Measurements from ENCODE around the gene FN1. TPM values are rescaled to one million over a fixed set of nuclear protein-coding genes. Genes with fewer than 3 reads are reported as not detected.

The FN1 gene
- total RNA-seq, 1 donor from 2014 or later = 902 TPM

GRCh38 chr2:215379948-215380347, 55.9 kb downstream of the FN1 start:
- H3K27me3 Mint-ChIP-seq = no peaks in the 10 kb centered on the region
- no peak overlapping the region for H3K27ac Mint-ChIP-seq
- no peaks in the 10 kb centered on the region for H3K4me1 Mint-ChIP-seq (ENCODE audit: unreplicated experiment)
- DNase-seq (ENCODE audit: extremely low spot score, unreplicated experiment) = no peak
- H3K4me3 Mint-ChIP-seq = no peak overlapping the region
- no peak for TF ChIP-seq CTCF (conservative IDR thresholded peaks at IDR 0.05)
- no peaks in the 10 kb centered on the region for H3K9me3 Mint-ChIP-seq
- H3K36me3 Mint-ChIP-seq = peaks cover 40% of the 10 kb centered on the region

DNA sequence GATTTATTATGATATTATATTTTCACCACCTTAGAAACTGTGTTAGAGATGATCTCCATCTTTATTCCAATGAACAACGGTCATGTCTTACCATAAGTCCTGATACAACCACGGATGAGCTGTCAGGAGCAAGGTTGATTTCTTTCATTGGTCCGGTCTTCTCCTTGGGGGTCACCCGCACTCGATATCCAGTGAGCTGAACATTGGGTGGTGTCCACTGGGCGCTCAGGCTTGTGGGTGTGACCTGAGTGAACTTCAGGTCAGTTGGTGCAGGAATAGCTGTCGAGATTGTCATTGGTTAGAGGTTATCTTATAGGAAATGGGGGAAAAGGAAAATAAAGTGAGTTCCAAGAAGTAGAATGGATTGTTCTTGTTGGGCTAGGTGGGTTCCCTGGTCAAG, 56.8 kb downstream of the FN1 start:
- Mint-ChIP-seq H3K9me3 (no peaks in the 10 kb centered on the region), H3K27ac (no peak overlapping the region), H3K4me1 (ENCODE audit: unreplicated experiment) (no peaks in the 10 kb centered on the region), H3K27me3 (no peaks in the 10 kb centered on the region), H3K36me3 (peaks cover 49% of the 10 kb centered on the region), H3K4me3 (no peak overlapping the region)
- no peak for TF ChIP-seq CTCF (conservative IDR thresholded peaks at IDR 0.05)
- no peak for DNase-seq (ENCODE audit: extremely low spot score, unreplicated experiment)

- H3K9me3 Mint-ChIP-seq = no peaks in the 10 kb centered on the region
These were observed 57.8 kb downstream of the FN1 start for GRCh38 chr2:215378045-215378444.

GRCh38 chr2:215377283-215377682, 58.6 kb downstream of the FN1 start:
- no peak for DNase-seq (ENCODE audit: extremely low spot score, unreplicated experiment)
- no peak for TF ChIP-seq CTCF (conservative IDR thresholded peaks at IDR 0.05)
- Mint-ChIP-seq H3K27me3 (no peaks in the 10 kb centered on the region), H3K36me3 (peaks cover 53% of the 10 kb centered on the region), H3K4me3 (no peak overlapping the region), H3K9me3 (no peaks in the 10 kb centered on the region), H3K27ac (no peak overlapping the region), H3K4me1 (ENCODE audit: unreplicated experiment) (no peaks in the 10 kb centered on the region)

More at GRCh38 chr2:215378045-215378444, 57.8 kb downstream of the FN1 start:
- no peak overlapping the region for H3K27ac Mint-ChIP-seq
- H3K36me3 Mint-ChIP-seq = peaks cover 56% of the 10 kb centered on the region
- H3K4me3 Mint-ChIP-seq = no peak overlapping the region
- no peak for TF ChIP-seq CTCF (conservative IDR thresholded peaks at IDR 0.05)
- H3K27me3 Mint-ChIP-seq = no peaks in the 10 kb centered on the region
- H3K4me1 Mint-ChIP-seq (ENCODE audit: unreplicated experiment) = no peaks in the 10 kb centered on the region
- DNase-seq (ENCODE audit: extremely low spot score, unreplicated experiment) = no peak

DNA sequence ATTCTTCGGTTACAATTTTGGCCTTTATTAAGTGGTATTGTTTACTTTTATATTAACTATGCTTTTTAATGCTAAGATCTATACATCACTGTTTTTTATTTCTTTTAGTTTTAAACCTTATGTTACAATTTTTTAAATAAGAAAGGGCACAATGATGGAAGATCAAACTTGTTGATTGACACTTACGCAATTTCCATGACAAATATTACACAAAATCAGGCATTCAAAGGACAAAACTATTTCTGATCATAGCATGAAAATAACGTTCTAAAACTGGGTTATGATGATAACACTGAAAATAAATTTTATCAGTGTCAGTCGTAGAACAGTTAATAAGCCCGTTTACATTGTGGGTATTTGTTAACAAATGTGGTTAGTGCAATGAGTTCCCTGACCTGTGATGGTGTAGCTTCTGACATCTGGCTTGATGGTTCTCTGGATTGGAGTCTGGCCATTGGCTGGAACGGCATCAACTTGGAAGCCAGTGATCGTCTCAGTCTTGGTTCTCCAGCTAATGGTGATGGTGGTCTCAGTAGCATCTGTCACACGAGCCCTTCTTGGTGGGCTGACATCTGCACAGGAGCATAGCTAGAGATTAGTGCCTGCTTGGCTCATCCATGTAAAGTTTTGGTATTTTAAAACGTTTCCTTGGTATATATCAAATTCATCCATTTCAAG, 59.6 kb downstream of the FN1 start:
- no peak for TF ChIP-seq CTCF (conservative IDR thresholded peaks at IDR 0.05)

More for the DNA sequence above, 59.6 kb downstream of the FN1 start:
- no peak overlapping the region for H3K27ac Mint-ChIP-seq
- DNase-seq (ENCODE audit: extremely low spot score, unreplicated experiment) = no peak
- H3K4me1 Mint-ChIP-seq (ENCODE audit: unreplicated experiment) = no peaks in the 10 kb centered on the region
- no peaks in the 10 kb centered on the region for H3K9me3 Mint-ChIP-seq
- peaks cover 51% of the 10 kb centered on the region for H3K36me3 Mint-ChIP-seq
- H3K27me3 Mint-ChIP-seq = no peaks in the 10 kb centered on the region
- H3K4me3 Mint-ChIP-seq = no peak overlapping the region
